ENCODE results near the gene LRCH4.
A peak's percentile ranks its signal among the peaks of the same experiment; 100 is the strongest.
"Not testable (repeated sequence)": the region's sequence is repeated elsewhere in the genome, so short reads cannot be mapped to it uniquely, and the experiment has no call there.

LRCH4 gene

GRCh38 chr7:100567751-100568175 is 18.2 kb downstream of the LRCH4 start:
- DNase-seq (ENCODE audit: low read depth, low spot score): no peak

GRCh38 chr7:100567031-100567730 is 18.7 kb downstream of the LRCH4 start:
- no peak for DNase-seq (ENCODE audit: low read depth, low spot score)

- DNase-seq (ENCODE audit: low read depth, low spot score): no peak
Observed at GRCh38 chr7:100566018-100566531, 19.9 kb downstream of the LRCH4 start.

DNA sequence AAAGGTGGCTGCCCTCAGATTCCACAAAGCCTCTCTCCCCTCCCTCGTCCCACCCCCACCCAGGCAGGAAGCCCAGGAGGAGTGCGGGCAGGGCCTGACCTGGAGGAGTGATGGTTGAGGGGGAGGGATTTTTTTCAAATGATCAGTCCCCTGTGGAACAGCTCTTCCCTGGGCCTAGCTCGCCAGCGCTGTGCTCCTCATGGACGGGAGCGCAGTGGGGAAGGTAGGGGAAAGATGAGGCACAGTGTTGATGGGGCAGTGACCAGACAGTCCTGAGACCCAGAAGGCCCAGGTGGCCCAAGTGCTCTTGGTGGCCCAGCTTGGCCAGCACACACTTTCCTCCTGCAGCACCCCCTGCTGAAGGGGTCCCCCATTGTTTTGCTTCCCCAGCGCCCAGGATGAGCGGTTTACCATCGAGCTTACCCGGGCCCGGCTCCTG is 20.8 kb downstream of the LRCH4 start:
- DNase-seq (ENCODE audit: low read depth, low spot score): no peak

- DNase-seq (ENCODE audit: low read depth, low spot score): not testable (repeated sequence)
Observed at GRCh38 chr7:100564405-100564804, 21.5 kb downstream of the LRCH4 start.

- DNase-seq (ENCODE audit: low read depth, low spot score): peak; percentile 77
Observed at GRCh38 chr7:100563809-100564400, 22.0 kb downstream of the LRCH4 start.

DNA sequence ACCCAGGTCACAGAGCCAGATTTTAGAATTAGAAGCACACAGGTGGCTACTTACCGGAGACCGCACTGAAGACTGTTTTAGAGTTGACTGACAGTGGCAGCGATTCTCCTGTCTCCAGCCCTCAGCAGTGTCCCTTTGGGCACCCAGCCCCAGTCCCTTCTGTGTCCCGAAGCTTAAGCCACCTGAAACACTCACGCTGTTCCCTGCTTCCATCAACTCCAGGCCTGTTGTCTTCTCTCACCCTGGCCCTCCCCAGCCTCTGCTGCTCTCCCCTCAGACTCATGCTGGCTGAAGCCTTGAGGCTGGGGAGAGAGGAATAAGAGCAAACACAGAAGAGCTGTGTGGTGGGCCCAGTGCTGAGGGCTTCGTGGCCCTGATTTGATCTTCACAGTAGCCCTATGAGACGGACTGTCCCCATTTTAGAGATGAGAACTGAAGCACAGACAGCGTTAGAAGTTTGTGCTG is 22.8 kb downstream of the LRCH4 start:
- no peak for DNase-seq (ENCODE audit: low read depth, low spot score)

DNA sequence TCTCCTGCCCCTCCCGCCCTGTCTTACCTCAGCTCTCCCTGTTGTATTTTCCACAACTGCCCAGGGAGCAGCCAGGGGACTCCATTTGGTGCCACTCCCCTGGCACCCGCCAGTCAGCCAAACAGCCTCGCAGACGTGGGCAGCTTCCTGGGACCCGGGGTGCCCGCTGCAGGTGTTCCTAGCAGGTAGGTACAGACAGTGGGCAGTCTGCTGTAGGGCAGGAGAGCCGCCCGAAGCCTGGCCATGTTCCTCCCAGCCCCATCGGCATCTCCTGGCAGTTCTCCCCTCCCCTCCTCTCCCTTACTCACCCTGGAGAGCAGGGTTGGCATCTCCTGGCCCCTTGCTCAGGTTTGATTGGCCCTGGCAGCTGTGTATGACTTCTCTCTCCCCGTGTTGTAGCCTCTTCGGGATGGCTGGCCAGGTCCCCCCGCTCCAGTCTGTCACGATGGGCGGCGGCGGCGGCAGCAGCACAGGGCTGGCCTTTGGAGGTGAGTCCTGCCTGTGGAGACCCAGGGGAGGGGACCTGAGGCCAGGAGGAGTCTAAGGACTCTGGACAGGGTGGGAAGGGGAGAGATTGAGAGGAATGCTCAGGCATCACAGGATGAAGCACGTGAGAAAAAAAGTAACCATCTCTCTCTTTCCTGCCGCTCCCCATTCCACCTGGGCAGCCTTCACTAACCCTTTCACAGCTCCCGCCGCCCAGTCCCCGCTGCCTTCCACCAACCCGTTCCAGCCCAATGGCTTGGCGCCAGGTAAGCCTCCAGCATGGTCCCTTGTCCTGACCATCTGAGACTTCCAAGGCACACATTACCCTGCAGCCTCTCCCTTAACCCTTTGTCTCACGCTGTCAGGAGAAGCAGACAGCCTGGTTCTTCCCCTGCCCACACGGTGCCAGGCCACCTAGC is 23.5 kb downstream of the LRCH4 start:
- no peak for DNase-seq (ENCODE audit: low read depth, low spot score)

DNA sequence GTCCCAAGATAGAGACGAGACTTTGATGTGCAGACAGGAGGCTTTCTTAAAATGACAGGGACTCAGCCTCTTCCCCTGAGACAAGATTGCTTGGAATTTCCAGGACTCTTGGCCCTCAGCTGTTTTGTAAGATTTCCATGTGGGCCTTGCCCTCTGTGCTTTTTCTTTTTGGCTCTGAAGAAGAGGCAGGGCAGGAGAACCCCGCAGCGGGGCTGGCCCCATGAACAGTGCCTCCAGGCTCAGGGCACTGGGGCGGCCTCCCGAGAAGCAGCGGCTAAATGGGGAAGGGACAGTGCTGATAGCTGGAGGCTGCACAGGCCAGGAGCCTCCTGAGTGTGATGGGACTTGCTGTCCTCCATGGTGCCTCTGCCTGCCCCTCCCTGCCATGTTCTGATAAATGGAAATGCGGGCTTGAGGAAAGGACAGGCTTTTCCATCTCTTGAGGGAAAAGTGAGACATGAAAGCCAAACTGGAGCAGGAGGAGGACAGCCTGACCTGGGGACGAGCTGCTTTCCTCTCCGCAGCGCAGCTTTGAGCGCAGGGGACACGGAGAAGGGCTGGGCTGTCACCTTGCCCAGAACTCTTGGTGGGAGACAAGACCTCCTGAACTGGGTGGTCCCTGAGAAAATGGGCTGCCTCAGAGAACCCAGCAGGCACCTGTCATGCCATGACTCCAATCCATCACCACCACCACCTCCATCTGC is 24.3 kb downstream of the LRCH4 start:
- DNase-seq (ENCODE audit: low read depth, low spot score): no peak

DNA sequence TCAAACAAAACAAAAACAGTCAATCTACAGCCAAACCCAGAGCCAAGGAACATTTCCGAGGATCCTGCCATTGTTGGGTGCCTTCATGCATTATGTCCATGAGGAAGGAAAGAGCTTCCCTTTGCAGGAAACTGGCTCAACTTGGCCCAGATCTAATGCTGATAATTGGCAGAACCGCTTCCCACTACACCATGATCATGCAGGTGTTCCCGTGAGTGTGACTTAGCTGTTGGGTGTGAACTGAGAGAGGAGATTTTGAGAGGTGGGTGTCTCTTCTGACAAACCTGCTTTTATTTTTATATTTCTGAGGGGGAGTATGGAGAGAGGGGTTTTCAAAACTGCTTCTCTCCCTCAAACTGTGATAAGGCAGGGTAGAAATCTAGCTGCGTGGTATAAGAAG is 26.8 kb downstream of the LRCH4 start:
- no peak for DNase-seq (ENCODE audit: low read depth, low spot score)

- DNase-seq (ENCODE audit: low read depth, low spot score): no peak
Observed at GRCh38 chr7:100556541-100556940, 29.4 kb downstream of the LRCH4 start.

DNA sequence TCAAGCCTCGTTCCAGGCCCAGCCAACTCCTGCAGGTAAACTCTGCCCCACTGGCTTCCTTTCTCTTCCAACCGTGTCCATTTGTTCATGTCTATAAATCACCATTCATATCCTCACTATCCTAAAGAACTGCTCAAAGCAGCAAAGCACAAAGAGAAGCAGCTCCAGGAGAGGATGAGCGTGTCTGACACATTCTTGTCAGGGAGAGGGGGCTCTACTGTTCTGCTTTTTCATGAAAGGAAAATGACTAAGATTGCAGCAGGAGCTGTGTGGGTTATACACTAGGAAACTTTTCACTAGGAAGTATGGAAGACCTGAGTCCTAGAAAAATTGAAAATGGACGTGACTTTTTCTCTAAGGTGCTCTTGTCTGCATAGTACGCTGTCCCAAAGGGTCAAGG is 30.2 kb downstream of the LRCH4 start:
- DNase-seq (ENCODE audit: low read depth, low spot score): no peak

DNA sequence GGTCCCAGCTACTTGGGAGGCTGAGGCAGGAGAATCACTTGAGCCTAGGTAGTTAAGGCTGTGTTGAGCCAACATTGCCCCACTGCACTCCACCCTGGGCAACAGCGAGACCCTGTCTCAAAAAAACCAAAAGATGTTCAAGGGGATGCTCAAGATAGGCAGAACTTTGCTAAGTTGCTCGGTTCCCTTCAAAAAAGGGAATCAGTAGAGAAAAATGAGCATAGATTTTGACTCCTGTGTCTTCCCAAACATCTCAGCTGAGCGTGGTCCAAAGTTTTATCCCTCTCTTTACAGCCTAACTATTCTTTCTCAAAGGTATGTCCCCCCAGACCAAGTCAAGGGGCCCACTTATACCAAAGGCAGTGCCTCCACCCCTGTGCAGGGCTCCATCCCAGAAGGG is 32.9 kb downstream of the LRCH4 start:
- no peak for DNase-seq (ENCODE audit: low read depth, low spot score)

GRCh38 chr7:100552532-100552931 is 33.4 kb downstream of the LRCH4 start:
- DNase-seq (ENCODE audit: low read depth, low spot score): no peak

DNA sequence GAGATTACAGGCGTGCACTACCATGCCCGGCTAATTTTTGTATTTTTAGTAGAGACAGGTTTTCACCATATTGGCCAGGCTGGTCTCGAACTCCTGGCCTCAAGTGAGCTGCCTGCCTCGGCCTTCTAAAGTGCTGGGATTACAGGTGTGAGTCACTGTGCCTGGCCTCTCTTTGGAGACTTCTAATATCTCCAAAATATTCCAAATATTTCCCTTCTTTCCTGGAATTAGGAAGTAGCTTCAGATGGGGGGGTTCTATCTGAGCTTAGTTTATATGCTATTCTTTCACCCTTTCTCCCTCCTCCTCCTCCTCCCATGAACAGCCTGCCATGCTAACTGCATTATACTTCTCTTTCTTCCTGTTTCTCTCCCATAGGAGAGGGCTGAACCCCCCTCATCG is 37.5 kb downstream of the LRCH4 start:
- DNase-seq (ENCODE audit: low read depth, low spot score): not testable (repeated sequence)

DNA sequence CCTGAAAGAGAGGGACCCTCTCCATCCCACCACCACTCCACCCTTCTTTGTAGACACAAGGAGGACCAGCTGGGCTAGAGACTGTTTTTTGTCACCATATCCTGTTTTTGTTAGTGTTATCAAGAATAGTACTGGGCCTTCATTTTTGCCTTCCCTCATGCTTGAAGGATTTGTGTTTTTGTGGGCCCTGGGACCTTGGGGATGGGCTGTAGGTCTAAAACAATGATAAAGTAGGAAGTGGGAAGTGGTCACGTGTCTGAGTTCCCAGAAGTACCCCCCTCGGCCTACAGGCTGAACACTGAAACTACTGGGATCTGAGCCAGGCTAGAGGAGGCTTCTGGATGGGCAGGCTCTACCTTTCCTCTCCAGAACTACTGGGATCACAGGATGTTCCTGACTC is 38.1 kb downstream of the LRCH4 start:
- no peak for DNase-seq (ENCODE audit: low read depth, low spot score)

DNA sequence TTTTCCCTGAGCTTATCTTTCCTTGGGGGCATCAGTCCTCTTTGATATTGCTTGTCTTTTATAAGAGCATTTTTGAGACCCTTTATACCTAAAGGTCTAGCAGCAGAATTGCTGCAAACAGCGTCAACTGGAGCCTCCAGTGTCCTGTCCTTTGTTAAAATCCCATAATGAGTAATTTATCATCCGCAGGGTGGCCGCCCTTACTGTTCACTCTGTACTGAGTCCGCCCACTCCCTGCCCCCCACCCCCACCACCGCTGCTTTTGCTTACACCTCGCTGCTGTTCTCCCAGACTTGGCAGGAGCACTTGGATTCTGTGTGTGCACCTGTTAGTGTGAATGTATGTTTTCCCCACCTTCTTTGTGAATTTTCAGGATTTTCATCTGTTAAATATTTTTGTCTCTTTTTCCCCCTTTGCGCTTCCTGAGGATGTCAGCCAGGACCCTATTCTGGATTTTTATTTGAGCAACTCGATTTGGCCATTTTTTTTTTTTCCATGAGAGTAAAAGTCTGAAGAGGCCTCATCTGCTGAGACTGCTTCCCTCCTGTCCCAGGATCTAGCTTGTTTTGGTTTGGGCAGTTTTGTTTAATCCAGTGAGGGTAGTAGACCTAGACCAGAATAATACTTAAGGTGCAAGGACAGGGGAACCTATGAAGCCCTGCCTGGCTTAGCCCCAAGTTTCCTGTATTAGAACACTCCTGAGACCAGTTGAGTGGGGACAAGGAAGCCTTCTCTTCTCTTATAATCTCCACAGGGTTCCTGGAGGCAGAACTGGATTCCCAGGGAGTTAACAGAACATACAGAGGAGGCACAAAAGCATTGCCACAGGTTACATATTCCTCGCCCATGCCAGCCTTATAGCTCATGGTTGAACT is 38.8 kb downstream of the LRCH4 start:
- DNase-seq (ENCODE audit: low read depth, low spot score): no peak

- no peak for DNase-seq (ENCODE audit: low read depth, low spot score)
Observed at GRCh38 chr7:100546129-100546925, 39.6 kb downstream of the LRCH4 start.

- peak; percentile 81 for DNase-seq (ENCODE audit: low read depth, low spot score)
Observed at GRCh38 chr7:100545360-100546128, 40.4 kb downstream of the LRCH4 start.

All from ELF-1 (cell line).